Kidney (tissue), 14 donors: Measurements from ENCODE around the gene BDNF. TPM values are rescaled to one million over a fixed set of nuclear protein-coding genes. Genes with fewer than 3 reads are reported as not detected.

Experiments used
- DNase-seq, 5 donors: peaks; one replicate each; pipeline ENCODE4 v3.0.0-alpha.2; 2013 to 2020
- FAIRE-seq: peaks from 2 replicates; lab custom pipeline; 2012; peaks lifted over from hg19 to GRCh38; lab: Jason Lieb, UNC
- H3K27ac ChIP-seq, 2 donors: one replicate each; pipeline ENCODE4 v1.7.0; 2013; ENCODE audit warnings: low read depth in 2 of 2, low read length in 2 of 2, inconsistent platforms in 1 of 2
- H3K27me3 ChIP-seq: one replicate; pipeline ENCODE4 v1.7.1; 2013; ENCODE audit warnings: low read length, inconsistent platforms; ENCODE audit not compliant: control insufficient read depth, insufficient read depth
- H3K36me3 ChIP-seq, 3 donors: one replicate each; pipeline versions ENCODE4 v1.7.0 to v1.7.1; 2013; ENCODE audit warnings: low read length in 3 of 3, control low read depth in 1 of 3, inconsistent platforms in 1 of 3; ENCODE audit not compliant: insufficient read depth in 3 of 3, control insufficient read depth in 2 of 3
- H3K4me1 ChIP-seq, 3 donors: one replicate each; pipeline versions ENCODE4 v1.7.0 to v1.7.1; 2013; ENCODE audit warnings: low read length in 3 of 3, inconsistent platforms in 1 of 3, low read depth in 1 of 3; ENCODE audit not compliant: control insufficient read depth in 2 of 3, insufficient read depth in 2 of 3
- H3K4me3 ChIP-seq, 3 donors: one replicate each; pipeline versions ENCODE4 v1.7.0 to v1.8.1; 2013; ENCODE audit warnings: low read length in 3 of 3, control low read depth in 1 of 3, inconsistent platforms in 1 of 3
- H3K9ac ChIP-seq, 3 donors: one replicate each; pipeline versions ENCODE4 v1.7.0 to v1.7.1; 2013; ENCODE audit warnings: low read length in 3 of 3, control low read depth in 1 of 3, inconsistent platforms in 1 of 3
- H3K9me3 ChIP-seq, 3 donors: one replicate each; pipeline versions ENCODE4 v1.7.0 to v1.7.1; 2013; ENCODE audit warnings: low read length in 3 of 3, control low read depth in 1 of 3, inconsistent platforms in 1 of 3; ENCODE audit not compliant: control insufficient read depth in 2 of 3, insufficient read depth in 1 of 3
- intact Hi-C: fragments of 100-400 bp; cut with DNase I; formaldehyde crosslinking; loops from one replicate; pipeline ENCODE4 v1.11.1; 2022
- polyA plus RNA-seq: library from polyadenylated mRNA; stranded (reverse); fragments of 350-450 nt; fragmentation: Illumina TruSeq; extraction: RNeasy Lipid Tissue Mini Kit (QIAGEN cat#74804); gene quantifications from one replicate; pipeline ENCODE4 v1.2.3, GENCODE V29; 2014; ENCODE audit warnings: low read depth, low replicate concordance; ENCODE audit not compliant: insufficient read depth
- total RNA-seq: library from RNA; stranded (reverse); fragmentation: NEBNext Ultra II Directional; extraction: Animal tissue kit (Norgen Biotek cat#: 25700); gene quantifications from one replicate; pipeline ENCODE4 v1.2.1, GENCODE V29; 2021
- TF ChIP-seq, protein P1 (sequence below): IDR thresholded peaks from 3 replicates; pipeline ENCODE4 v1.5.1; 2012; ENCODE audit warnings: mild to moderate bottlenecking, moderate library complexity, borderline replicate concordance; ENCODE audit not compliant: insufficient read depth; ENCODE audit errors: extremely low read depth
- donor health status: control.
- donor health status: control.
- donor health status: control.
- donor health status: control.
- donor health status: control.
- donor health status: DM: yes; HTN: yes; CAD: no.
- donor health status: Normal renal cell carcinoma (clear cell type).

BDNF gene
- total and polyA plus RNA-seq, 2 donors from 2014 or later, result 0.19 to 0.31 TPM

DNA sequence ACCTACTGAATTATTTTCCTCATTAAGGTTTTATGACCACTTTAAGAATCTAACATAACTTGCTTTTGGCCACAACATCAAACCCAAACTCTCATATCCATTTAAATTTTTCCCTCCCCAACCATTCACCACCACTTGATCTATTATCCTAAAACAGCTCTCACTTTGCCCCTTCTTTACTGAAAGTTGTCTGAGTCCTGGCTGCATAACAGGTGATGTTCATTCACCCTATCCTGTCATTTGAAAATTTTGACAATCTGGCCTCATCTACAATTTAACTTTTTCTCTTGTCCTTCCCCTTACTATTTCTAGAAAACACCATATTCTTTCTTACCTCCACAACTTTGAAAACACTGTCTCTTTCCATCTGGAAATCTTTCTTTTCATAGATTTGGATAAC is 89.3 kb downstream of the BDNF start:
- no peaks in the 10 kb centered on the region for H3K4me1 ChIP-seq
- DNase-seq, result no peak
- no peak overlapping the region for H3K4me3 ChIP-seq
- H3K36me3 ChIP-seq, result no peaks in the 10 kb centered on the region
- intact Hi-C loops, result no loop called here
- H3K27ac ChIP-seq, result no peak overlapping the region
- no peaks in the 10 kb centered on the region for H3K27me3 ChIP-seq
- no peak for FAIRE-seq
- H3K9ac ChIP-seq, result no peak overlapping the region
- H3K9me3 ChIP-seq, result no peaks in the 10 kb centered on the region
- TF ChIP-seq, protein P1, sequence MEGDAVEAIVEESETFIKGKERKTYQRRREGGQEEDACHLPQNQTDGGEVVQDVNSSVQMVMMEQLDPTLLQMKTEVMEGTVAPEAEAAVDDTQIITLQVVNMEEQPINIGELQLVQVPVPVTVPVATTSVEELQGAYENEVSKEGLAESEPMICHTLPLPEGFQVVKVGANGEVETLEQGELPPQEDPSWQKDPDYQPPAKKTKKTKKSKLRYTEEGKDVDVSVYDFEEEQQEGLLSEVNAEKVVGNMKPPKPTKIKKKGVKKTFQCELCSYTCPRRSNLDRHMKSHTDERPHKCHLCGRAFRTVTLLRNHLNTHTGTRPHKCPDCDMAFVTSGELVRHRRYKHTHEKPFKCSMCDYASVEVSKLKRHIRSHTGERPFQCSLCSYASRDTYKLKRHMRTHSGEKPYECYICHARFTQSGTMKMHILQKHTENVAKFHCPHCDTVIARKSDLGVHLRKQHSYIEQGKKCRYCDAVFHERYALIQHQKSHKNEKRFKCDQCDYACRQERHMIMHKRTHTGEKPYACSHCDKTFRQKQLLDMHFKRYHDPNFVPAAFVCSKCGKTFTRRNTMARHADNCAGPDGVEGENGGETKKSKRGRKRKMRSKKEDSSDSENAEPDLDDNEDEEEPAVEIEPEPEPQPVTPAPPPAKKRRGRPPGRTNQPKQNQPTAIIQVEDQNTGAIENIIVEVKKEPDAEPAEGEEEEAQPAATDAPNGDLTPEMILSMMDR, result no peak

DNA sequence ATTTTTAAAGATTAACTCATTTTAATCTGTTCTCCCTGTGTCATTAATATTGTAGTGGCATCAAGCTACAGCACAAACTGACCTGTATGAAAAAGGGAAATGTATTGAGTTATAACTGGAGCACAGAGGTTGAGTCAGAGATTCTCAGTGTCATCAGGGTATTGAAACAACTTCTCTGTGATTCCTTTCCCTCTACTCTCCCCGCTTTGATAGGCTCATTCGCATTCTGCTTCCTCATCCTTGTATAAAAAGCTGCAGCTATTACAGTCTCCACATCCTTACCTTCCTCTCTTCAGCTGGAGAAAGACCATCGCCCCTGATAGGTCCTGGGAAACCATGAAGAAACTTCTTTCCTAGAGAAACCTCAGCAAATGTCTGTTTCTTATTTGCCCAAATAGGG is 90.0 kb downstream of the BDNF start:
- Histone ChIP-seq H3K4me3 (no peak overlapping the region), H3K36me3 (no peaks in the 10 kb centered on the region), H3K27me3 (no peaks in the 10 kb centered on the region), H3K9ac (no peak overlapping the region), H3K9me3 (no peaks in the 10 kb centered on the region), H3K27ac (no peak overlapping the region), H3K4me1 (no peaks in the 10 kb centered on the region)
- FAIRE-seq (no peak), DNase-seq (no peak)
- TF ChIP-seq, protein P1, result no peak
- intact Hi-C loops, result no loop called here

DNA sequence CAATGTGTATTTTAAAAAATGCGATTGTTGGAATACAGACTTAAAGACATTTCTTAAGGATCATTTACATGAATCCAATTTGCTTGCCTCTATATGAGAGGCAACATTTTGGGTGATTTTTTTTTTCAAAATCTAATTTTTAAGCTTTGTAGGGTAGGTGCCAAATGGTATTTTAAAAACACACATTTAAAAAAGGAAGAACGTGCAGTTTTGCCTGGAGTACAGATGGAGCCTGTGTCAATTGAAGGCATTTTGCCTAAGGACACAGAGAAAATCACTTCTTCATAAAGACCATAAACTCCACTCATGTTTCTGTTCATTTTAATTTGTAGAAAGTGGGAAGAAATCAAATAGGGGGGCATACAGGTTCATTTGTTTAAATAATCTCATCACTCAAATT is 91.3 kb downstream of the BDNF start:
- no peaks in the 10 kb centered on the region for H3K36me3 ChIP-seq
- H3K9me3 ChIP-seq, result no peaks in the 10 kb centered on the region
- TF ChIP-seq, protein P1, result no peak
- DNase-seq, result no peak
- H3K9ac ChIP-seq, result no peak overlapping the region
- no peaks in the 10 kb centered on the region for H3K4me1 ChIP-seq
- FAIRE-seq, result no peak
- H3K4me3 ChIP-seq, result no peak overlapping the region
- intact Hi-C loops, result no loop called here
- no peak overlapping the region for H3K27ac ChIP-seq
- H3K27me3 ChIP-seq, result no peaks in the 10 kb centered on the region

DNA sequence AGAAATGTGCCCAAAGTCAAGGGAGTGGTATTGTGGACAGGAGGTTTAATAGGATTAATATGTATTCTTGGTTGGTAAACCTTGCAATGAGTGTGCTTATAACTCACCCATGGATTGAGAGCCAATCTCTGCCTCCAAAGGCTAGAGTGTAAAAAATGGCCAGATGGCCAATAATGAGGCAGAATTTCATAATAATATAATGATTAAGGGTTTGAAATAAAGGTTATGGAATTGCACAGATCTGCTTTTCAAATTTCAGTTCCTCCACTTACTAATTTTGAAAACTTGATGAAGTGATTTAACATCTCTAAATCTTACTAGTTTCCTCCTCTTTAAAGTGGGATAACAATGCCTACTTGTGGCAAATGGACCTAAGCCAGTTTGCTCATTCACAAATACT is 94.8 kb downstream of the BDNF start:
- no peak overlapping the region for H3K4me3 ChIP-seq
- no peak overlapping the region for H3K9ac ChIP-seq
- TF ChIP-seq, protein P1, result no peak
- H3K9me3 ChIP-seq, result no peaks in the 10 kb centered on the region
- intact Hi-C loops, result no loop called here
- H3K4me1 ChIP-seq, result no peaks in the 10 kb centered on the region
- no peaks in the 10 kb centered on the region for H3K27me3 ChIP-seq
- no peak overlapping the region for H3K27ac ChIP-seq
- DNase-seq (no peak), FAIRE-seq (no peak)
- H3K36me3 ChIP-seq, result no peaks in the 10 kb centered on the region
